ENCODE data around the gene HBG2.

GRCh38 chr11:5275369-5276110, 21.0 kb upstream of the HBG2 start:
- TF ChIP-seq CTCF (IDR thresholded peaks at IDR 0.05 in 4 of 5, conservative IDR thresholded peaks at IDR 0.05 in 1 of 5) (no peak), POLR2A (IDR thresholded peaks at IDR 0.05) (no peak)
